AG10803 (cell line): Measurements from ENCODE around the gene VPS13A.

Experiments
- DNase-seq: peaks from one replicate; pipeline ENCODE4 v3.0.0; 2010; ENCODE audit warnings: low read depth
- H3K4me3 ChIP-seq: 2 replicates; pipeline ENCODE4 v1.5.1; 2011; ENCODE audit warnings: mild to moderate bottlenecking, low read length, control low read depth
- TF ChIP-seq, protein P1 (sequence below): conservative IDR thresholded peaks from 2 replicates; pipeline ENCODE4 v1.5.1; 2011; ENCODE audit warnings: mild to moderate bottlenecking, low read length, control low read depth, inconsistent platforms

VPS13A gene

DNA sequence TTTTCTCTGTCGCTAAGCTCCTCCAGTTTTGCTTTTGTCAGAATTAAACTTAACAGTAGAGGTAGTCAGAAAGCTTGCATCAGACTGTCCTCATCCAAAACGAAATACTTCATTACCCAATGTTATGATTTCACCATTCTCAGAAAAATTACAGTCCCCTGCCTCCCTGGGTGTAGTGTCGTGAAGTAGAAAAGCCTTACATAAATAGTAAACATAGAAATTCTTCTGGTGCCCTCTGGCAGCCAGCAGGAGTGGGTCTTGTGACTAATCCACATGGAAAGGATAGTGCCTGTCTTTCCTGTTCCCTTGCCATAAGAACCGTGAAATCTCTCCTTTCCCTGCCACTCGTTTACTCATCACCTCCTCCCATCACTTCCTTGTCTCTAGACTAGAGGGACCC lies 240.2 kb downstream of the VPS13A start:
- no peak overlapping the region for H3K4me3 ChIP-seq
- peak; percentile 89 for DNase-seq
- TF ChIP-seq, protein P1, sequence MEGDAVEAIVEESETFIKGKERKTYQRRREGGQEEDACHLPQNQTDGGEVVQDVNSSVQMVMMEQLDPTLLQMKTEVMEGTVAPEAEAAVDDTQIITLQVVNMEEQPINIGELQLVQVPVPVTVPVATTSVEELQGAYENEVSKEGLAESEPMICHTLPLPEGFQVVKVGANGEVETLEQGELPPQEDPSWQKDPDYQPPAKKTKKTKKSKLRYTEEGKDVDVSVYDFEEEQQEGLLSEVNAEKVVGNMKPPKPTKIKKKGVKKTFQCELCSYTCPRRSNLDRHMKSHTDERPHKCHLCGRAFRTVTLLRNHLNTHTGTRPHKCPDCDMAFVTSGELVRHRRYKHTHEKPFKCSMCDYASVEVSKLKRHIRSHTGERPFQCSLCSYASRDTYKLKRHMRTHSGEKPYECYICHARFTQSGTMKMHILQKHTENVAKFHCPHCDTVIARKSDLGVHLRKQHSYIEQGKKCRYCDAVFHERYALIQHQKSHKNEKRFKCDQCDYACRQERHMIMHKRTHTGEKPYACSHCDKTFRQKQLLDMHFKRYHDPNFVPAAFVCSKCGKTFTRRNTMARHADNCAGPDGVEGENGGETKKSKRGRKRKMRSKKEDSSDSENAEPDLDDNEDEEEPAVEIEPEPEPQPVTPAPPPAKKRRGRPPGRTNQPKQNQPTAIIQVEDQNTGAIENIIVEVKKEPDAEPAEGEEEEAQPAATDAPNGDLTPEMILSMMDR = no peak

GRCh38 chr9:77418226-77418625 lies 240.9 kb downstream of the VPS13A start:
- no peak for DNase-seq
- no peak overlapping the region for H3K4me3 ChIP-seq
- TF ChIP-seq, protein P1 = no peak

DNA sequence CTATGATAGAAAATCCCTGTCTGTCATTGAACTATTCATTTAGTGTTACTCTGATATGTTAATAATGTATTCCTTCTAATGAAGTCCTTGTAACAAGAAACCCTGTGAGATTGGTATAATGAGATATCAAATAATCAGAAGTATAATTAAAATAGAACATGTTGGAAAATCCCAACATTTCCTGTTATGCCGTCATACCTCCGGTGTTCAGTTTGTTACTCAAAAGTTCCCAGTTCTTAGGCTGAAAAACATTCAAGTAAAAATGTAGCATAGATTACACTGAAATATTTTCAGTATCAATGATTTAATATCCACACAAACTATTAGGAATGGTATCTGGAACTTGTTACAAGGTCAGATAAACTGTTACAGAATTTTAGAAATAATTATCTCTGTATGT lies 243.3 kb downstream of the VPS13A start:
- no peak overlapping the region for H3K4me3 ChIP-seq
- TF ChIP-seq, protein P1 = no peak
- DNase-seq = no peak

GRCh38 chr9:77421506-77422265 lies 244.4 kb downstream of the VPS13A start:
- H3K4me3 ChIP-seq = no peak overlapping the region
- DNase-seq = no peak
- TF ChIP-seq, protein P1 = no peak

GRCh38 chr9:77422969-77423368 lies 245.6 kb downstream of the VPS13A start:
- TF ChIP-seq, protein P1 = no peak
- no peak for DNase-seq
- H3K4me3 ChIP-seq = no peak overlapping the region

DNA sequence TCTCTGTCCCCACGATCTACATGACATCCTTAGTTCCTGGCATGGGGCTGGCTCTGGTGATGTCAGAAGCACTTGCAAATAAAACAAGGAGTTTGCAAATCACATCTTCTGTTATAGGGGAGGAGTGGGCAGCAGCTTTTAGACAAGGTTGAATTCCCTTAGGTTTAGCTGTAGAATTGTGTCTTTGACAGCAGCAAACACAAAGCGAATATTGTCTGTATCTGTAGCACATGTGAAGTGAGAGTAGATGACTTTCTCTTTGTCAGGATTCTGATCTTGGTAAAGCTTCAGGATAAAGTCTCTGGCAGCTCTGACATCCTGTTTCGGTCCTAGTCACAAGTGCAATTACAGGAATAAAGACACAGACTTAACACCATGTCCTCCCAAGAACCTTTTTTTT lies 246.5 kb downstream of the VPS13A start:
- H3K4me3 ChIP-seq = no peak overlapping the region
- no peak for DNase-seq
- TF ChIP-seq, protein P1 = no peak

- no peak overlapping the region for H3K4me3 ChIP-seq
- DNase-seq = no peak
- TF ChIP-seq, protein P1 = no peak
Measured at GRCh38 chr9:77424993-77425392, 247.7 kb downstream of the VPS13A start.
